WI38 (cell line): ENCODE measurements around the gene TUBG2.
"Not testable (repeated sequence)": the region's sequence is repeated elsewhere in the genome, so short reads cannot be mapped to it uniquely, and the experiment has no call there.

Source experiments
- H3K4me3 ChIP-seq: 2 replicates; pipeline ENCODE4 v1.5.1; 2011; ENCODE audit warnings: low read depth, mild to moderate bottlenecking, control low read depth, low read length
- TF ChIP-seq, protein P1 (sequence below): IDR thresholded peaks from 2 replicates; pipeline ENCODE4 v1.5.1; 2012; ENCODE audit warnings: low read depth, mild to moderate bottlenecking, control low read depth, low read length

The TUBG2 gene

DNA sequence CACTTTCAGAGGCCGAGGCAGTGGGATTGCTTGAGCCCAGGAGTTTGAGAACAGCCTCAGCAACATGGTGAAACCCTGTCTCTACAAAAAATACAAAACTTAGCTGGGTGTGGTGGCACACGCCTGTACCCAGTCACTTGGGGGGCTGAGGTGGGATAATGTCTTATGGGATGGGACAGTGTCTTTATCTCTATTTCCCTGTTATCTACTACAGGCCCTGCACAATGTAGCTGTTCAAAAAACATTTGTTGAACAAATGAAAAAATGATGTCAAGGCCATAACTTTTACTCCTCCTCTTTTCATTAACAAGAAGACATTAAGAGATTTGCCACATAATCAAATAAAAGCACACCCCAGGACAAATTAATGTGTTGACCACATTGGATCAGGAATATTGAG lies 35.8 kb upstream of the TUBG2 start:
- TF ChIP-seq, protein P1, sequence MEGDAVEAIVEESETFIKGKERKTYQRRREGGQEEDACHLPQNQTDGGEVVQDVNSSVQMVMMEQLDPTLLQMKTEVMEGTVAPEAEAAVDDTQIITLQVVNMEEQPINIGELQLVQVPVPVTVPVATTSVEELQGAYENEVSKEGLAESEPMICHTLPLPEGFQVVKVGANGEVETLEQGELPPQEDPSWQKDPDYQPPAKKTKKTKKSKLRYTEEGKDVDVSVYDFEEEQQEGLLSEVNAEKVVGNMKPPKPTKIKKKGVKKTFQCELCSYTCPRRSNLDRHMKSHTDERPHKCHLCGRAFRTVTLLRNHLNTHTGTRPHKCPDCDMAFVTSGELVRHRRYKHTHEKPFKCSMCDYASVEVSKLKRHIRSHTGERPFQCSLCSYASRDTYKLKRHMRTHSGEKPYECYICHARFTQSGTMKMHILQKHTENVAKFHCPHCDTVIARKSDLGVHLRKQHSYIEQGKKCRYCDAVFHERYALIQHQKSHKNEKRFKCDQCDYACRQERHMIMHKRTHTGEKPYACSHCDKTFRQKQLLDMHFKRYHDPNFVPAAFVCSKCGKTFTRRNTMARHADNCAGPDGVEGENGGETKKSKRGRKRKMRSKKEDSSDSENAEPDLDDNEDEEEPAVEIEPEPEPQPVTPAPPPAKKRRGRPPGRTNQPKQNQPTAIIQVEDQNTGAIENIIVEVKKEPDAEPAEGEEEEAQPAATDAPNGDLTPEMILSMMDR = no peak
- no peak overlapping the region for H3K4me3 ChIP-seq

- TF ChIP-seq, protein P1 = no peak
- H3K4me3 ChIP-seq = no peak overlapping the region
Observed at GRCh38 chr17:42623732-42624596, 35.1 kb upstream of the TUBG2 start.

DNA sequence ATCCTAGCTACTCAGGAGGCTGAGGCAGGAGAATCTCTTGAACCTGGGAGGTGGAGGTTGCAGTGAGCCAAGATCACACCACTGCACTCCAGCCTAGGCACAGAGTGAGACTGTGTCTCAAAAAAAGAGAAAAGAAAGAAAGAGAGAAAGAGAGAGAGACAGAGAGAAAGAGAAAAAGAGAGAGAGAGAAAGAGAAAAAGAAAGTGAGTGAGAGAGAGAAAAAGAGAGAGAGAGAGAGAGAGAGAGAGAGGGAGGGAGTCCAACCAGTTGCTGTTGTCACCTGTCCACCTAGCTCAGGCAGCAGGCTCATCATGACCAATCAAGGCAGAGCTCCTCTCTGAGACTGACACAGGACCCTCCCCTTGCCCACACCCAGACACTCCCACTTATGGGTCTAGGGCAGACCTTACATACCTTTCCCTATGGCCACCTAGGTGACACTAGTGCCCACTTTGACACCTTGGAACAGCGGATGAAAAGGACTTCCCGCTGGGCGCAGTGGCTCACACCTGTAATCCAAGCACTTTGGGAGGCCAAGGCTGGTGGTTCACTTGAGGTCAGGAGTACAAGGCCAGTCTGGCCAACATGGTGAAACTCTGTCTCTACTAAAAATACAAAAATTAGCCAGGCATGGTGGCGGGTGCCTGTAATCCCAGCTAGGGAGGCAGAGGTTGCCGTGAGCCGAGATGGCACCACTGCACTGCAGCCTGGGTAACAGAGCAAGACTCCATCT lies 31.9 kb upstream of the TUBG2 start:
- not testable (repeated sequence) for H3K4me3 ChIP-seq

GRCh38 chr17:42629411-42630009 lies 29.6 kb upstream of the TUBG2 start:
- TF ChIP-seq, protein P1 = no peak
- H3K4me3 ChIP-seq = no peak overlapping the region

GRCh38 chr17:42632949-42633444 lies 26.1 kb upstream of the TUBG2 start:
- TF ChIP-seq, protein P1 = no peak
- no peak overlapping the region for H3K4me3 ChIP-seq

DNA sequence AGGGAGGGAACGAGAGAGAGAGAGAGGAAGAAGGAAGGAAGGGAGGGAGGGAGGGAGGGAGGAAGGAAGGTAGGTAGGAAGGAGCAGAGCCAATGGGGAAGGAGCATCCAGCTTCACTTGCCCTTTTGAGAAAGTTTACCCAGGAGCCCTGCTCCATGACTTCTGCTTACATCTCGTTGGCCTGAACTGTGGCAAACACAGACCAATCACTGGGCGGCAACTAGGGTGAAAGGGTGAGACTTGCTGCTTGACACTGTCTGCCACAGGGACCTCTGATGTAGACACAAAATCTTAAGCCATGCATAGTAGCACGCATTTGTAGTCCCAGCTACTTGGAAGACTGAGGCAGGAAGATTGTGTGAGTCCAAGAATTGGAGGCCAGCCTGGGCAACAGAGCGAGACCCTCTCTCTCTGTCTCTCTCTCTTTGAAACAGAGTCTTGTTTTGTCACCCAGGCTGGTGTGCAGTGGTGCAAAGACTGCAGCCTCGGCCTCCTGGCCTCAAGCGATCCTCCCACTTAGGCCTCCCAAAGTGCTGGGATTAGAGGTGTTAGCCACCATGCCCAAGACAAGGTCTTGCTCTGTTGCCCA lies 19.5 kb upstream of the TUBG2 start:
- no peak overlapping the region for H3K4me3 ChIP-seq
- TF ChIP-seq, protein P1 = no peak

- TF ChIP-seq, protein P1 = no peak
- no peak overlapping the region for H3K4me3 ChIP-seq
Observed at GRCh38 chr17:42640121-42640520, 19.0 kb upstream of the TUBG2 start.
